ENCODE results near the gene FRMD4A. TPM values are rescaled to one million over a fixed set of nuclear protein-coding genes. Genes with fewer than 3 reads are reported as not detected.

FRMD4A gene
- total RNA-seq, 1 donor from 2014 or later = 34.6 TPM

DNA sequence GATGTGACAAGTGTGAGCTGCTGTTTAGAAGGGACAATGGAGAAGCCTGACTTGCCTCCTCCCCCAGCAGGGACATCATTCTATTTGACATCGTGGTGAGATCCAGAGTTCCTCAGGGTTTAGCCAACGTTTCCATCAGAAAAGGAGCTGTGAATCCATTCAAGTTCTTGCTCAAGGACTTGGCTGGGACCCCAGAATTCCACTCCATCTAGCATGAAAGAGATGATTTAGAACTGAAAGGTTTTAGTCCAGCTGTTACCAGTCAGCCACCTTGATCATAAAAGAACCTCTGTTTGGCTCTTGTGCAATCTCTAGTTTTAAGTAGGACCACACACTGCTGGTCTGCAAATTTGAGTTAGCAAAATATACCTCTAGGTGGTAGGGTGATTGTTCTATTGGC is 337.6 kb downstream of the FRMD4A start:
- TF ChIP-seq, protein P1, sequence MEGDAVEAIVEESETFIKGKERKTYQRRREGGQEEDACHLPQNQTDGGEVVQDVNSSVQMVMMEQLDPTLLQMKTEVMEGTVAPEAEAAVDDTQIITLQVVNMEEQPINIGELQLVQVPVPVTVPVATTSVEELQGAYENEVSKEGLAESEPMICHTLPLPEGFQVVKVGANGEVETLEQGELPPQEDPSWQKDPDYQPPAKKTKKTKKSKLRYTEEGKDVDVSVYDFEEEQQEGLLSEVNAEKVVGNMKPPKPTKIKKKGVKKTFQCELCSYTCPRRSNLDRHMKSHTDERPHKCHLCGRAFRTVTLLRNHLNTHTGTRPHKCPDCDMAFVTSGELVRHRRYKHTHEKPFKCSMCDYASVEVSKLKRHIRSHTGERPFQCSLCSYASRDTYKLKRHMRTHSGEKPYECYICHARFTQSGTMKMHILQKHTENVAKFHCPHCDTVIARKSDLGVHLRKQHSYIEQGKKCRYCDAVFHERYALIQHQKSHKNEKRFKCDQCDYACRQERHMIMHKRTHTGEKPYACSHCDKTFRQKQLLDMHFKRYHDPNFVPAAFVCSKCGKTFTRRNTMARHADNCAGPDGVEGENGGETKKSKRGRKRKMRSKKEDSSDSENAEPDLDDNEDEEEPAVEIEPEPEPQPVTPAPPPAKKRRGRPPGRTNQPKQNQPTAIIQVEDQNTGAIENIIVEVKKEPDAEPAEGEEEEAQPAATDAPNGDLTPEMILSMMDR (conservative IDR thresholded peaks at IDR 0.05; ENCODE audit: low read depth, low read length) = no peak
- DNase-seq (ENCODE audit: low read depth) = peak; percentile 25
- no peak overlapping the region for H3K4me3 ChIP-seq (ENCODE audit: low read depth, low read length)

DNA sequence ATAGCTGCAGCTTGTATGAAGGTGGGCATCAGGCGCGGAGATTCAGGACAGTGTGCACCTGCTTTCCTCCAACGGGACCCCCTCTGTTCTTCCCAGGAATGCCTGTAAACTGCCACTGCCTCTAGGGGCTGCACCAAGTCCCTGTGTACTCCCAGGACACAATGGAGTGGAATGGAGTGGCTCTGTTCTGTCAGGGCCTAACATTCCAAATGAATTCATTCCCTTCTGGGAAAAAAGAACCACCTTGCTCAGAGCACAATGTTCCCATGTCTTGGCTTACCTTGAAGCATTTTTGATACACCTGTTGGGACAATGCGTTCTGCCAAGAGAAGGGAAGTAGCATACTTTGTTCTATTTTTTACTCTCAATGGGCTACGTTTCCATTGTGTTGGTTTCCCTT is 339.4 kb downstream of the FRMD4A start:
- no peak overlapping the region for H3K4me3 ChIP-seq (ENCODE audit: low read depth, low read length)
- TF ChIP-seq, protein P1 (conservative IDR thresholded peaks at IDR 0.05; ENCODE audit: low read depth, low read length) = no peak
- no peak for DNase-seq (ENCODE audit: low read depth)

DNA sequence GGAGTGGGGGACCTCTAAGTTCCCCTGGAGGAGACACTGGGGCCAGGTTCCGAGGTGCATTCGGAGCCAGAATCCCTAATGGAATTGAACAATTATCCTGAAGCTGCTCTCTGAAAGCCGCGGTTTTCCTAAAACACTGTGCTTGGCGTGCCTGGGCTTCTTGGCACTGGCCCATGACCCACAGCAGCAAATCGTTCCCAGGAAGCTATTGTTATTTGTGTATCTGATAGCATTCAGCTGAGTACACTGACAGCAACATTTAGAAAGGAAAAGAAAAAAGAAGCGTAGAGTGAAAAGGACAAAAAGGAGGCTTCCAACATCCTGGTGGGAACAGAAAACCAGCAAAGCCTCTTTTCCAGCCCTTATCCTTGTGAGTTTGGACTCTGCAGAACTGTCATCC is 339.8 kb downstream of the FRMD4A start:
- TF ChIP-seq, protein P1 (conservative IDR thresholded peaks at IDR 0.05; ENCODE audit: low read depth, low read length) = no peak
- DNase-seq (ENCODE audit: low read depth) = no peak
- H3K4me3 ChIP-seq (ENCODE audit: low read depth, low read length) = no peak overlapping the region

DNA sequence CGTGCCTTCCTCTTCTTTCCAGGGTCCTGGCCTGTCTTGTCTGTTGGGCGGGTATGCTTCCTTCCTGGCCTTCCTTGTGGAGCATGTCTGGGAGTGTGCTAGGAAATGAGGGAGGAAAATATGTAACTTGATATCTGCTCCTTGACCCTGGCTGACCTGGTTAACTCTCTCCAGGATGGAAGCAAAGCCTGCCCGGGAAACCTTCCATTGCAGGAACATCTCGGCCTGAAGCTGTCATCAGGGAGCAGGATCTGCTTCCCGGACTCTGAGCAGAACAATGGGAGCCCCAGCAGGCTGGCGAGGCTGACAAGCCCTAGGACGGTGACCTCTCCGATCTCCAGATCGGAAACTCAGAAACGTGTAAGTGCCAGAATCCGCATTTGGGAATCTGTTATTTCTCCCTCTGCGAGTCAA is 340.3 kb downstream of the FRMD4A start:
- TF ChIP-seq, protein P1 (conservative IDR thresholded peaks at IDR 0.05; ENCODE audit: low read depth, low read length) = no peak
- no peak for DNase-seq (ENCODE audit: low read depth)
- H3K4me3 ChIP-seq (ENCODE audit: low read depth, low read length) = no peak overlapping the region

- DNase-seq (ENCODE audit: low read depth) = no peak
- H3K4me3 ChIP-seq (ENCODE audit: low read depth, low read length) = no peak overlapping the region
- TF ChIP-seq, protein P1 (conservative IDR thresholded peaks at IDR 0.05; ENCODE audit: low read depth, low read length) = no peak
Observed at GRCh38 chr10:13989616-13990015, 341.1 kb downstream of the FRMD4A start.

- H3K4me3 ChIP-seq (ENCODE audit: low read depth, low read length) = no peak overlapping the region
- TF ChIP-seq, protein P1 (conservative IDR thresholded peaks at IDR 0.05; ENCODE audit: low read depth, low read length) = no peak
- DNase-seq (ENCODE audit: low read depth) = peak; percentile 18
Observed at GRCh38 chr10:13987446-13987845, 343.3 kb downstream of the FRMD4A start.

DNA sequence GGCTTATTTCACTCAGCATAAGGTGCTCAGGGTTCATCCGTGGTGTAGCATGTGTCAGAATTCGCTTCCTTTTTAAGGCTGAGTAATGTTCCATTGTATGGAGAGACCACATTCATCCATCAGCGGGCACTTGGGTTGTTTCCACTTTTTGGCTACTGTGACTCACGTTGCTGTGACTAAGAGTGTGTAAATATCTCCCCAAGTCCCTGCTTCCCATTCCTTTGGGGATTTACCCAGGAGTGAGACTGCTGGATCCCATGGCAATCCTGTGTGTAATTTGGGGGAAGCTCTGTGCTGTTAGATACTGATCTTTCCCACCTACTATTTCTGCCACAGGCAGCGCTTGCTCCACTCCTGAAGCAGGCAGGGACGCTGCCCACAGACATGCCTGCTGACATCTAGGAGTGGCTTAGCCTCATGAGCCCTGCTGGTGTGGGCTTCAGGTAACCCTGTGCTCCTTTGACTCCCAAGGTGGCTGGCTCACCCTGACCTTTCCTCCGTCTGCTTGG is 346.0 kb downstream of the FRMD4A start:
- peak; percentile 55 for DNase-seq (ENCODE audit: low read depth)
- TF ChIP-seq, protein P1 (conservative IDR thresholded peaks at IDR 0.05; ENCODE audit: low read depth, low read length) = no peak
- H3K4me3 ChIP-seq (ENCODE audit: low read depth, low read length) = no peak overlapping the region

Measured in epithelial cell of proximal tubule (primary cell).